Ectodermal cell (in vitro differentiated cells): ENCODE results near the gene VPS11.
"Not testable (repeated sequence)": the region's sequence is repeated elsewhere in the genome, so short reads cannot be mapped to it uniquely, and the experiment has no call there.

Experiments used
- H3K27ac ChIP-seq: 2 replicates; pipeline ENCODE4 v1.7.0; 2013; ENCODE audit warnings: mild to moderate bottlenecking, low read depth, low read length; ENCODE audit not compliant: insufficient read depth, poor library complexity, severe bottlenecking
- H3K27me3 ChIP-seq: 2 replicates; pipeline ENCODE4 v1.7.0; 2013; ENCODE audit warnings: mild to moderate bottlenecking, low read length; ENCODE audit not compliant: insufficient read depth, control insufficient read depth, poor library complexity, severe bottlenecking
- H3K36me3 ChIP-seq: one replicate; pipeline ENCODE4 v1.7.0; 2013; ENCODE audit warnings: low read length; ENCODE audit not compliant: control insufficient read depth, insufficient read depth
- H3K4me1 ChIP-seq: one replicate; pipeline ENCODE4 v1.7.0; 2013; ENCODE audit warnings: low read length; ENCODE audit not compliant: control insufficient read depth, insufficient read depth
- H3K4me3 ChIP-seq: 2 replicates; pipeline ENCODE4 v1.7.0; 2013; ENCODE audit warnings: low read depth, low read length, control low read depth; ENCODE audit not compliant: insufficient read depth
- H3K9me3 ChIP-seq: 2 replicates; pipeline ENCODE4 v1.7.0; 2013; ENCODE audit warnings: mild to moderate bottlenecking, low read length, moderate library complexity; ENCODE audit not compliant: control insufficient read depth
- WGBS, 2 experiments: methylation state at CpG; one replicate each; pipeline ENCODE4 v1.1.7; 2013; ENCODE audit warnings: missing lambda C conversion rate in 2 of 2; 5-methylcytosine and 5-hydroxymethylcytosine counted together

Gene VPS11

GRCh38 chr11:119026970-119027369 lies 40.6 kb upstream of the VPS11 start:
- WGBS, 2 experiments = 91 to 100% methylated on average over 2 of the region's 2 CpGs
- Histone ChIP-seq H3K36me3 (peaks cover 17% of the 10 kb centered on the region), H3K9me3 (no peaks in the 10 kb centered on the region), H3K4me3 (no peak overlapping the region), H3K4me1 (peaks cover 16% of the 10 kb centered on the region), H3K27me3 (no peaks in the 10 kb centered on the region), H3K27ac (no peak overlapping the region)

GRCh38 chr11:119027561-119028345 lies 39.9 kb upstream of the VPS11 start:
- H3K27ac ChIP-seq = no peak overlapping the region
- H3K27me3 ChIP-seq = no peaks in the 10 kb centered on the region
- H3K9me3 ChIP-seq = no peaks in the 10 kb centered on the region
- WGBS, 2 experiments = 89 to 92% methylated on average over 9 of the region's 9 CpGs
- H3K4me3 ChIP-seq = no peak overlapping the region
- H3K4me1 ChIP-seq = peaks cover 16% of the 10 kb centered on the region
- peaks cover 17% of the 10 kb centered on the region for H3K36me3 ChIP-seq

- no peak overlapping the region for H3K27ac ChIP-seq
Measured at GRCh38 chr11:119028346-119029068, 39.1 kb upstream of the VPS11 start.

DNA sequence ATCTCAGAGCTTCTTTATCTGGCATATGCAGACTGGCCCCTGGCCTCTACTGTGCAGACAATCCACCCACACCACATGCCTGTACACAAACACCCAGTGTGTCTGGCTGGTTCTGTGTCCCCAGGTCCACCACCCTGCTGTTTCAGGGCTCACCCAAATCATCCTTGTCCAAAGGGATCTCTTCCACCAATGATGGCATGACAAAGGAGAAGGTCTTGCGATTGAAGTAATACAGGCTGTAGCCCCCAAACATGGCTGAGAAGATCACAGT lies 38.6 kb upstream of the VPS11 start:
- no peak overlapping the region for H3K27ac ChIP-seq
- no peaks in the 10 kb centered on the region for H3K27me3 ChIP-seq
- H3K36me3 ChIP-seq = peaks cover 8% of the 10 kb centered on the region
- 93 to 97% methylated on average over 1 of the region's 1 CpG for WGBS, 2 experiments
- peak overlapping the region; percentile 60 for H3K4me3 ChIP-seq
- peaks cover 16% of the 10 kb centered on the region for H3K4me1 ChIP-seq
- no peaks in the 10 kb centered on the region for H3K9me3 ChIP-seq

More at GRCh38 chr11:119028346-119029068, 39.1 kb upstream of the VPS11 start:
- no peaks in the 10 kb centered on the region for H3K27me3 ChIP-seq
- 82 to 84% methylated on average over 9 of the region's 9 CpGs for WGBS, 2 experiments
- H3K4me1 ChIP-seq = peaks cover 16% of the 10 kb centered on the region
- peak overlapping the region; percentile 60 for H3K4me3 ChIP-seq
- peaks cover 12% of the 10 kb centered on the region for H3K36me3 ChIP-seq
- no peaks in the 10 kb centered on the region for H3K9me3 ChIP-seq

- H3K4me1 ChIP-seq = peaks cover 16% of the 10 kb centered on the region
- peaks cover 8% of the 10 kb centered on the region for H3K36me3 ChIP-seq
- H3K27me3 ChIP-seq = no peaks in the 10 kb centered on the region
- H3K9me3 ChIP-seq = no peaks in the 10 kb centered on the region
- peak overlapping the region; percentile 60 for H3K4me3 ChIP-seq
- H3K27ac ChIP-seq = no peak overlapping the region
- 40% methylated on average over 10 of the region's 10 CpGs for WGBS, 2 experiments
Measured at GRCh38 chr11:119029340-119030028, 38.1 kb upstream of the VPS11 start.

DNA sequence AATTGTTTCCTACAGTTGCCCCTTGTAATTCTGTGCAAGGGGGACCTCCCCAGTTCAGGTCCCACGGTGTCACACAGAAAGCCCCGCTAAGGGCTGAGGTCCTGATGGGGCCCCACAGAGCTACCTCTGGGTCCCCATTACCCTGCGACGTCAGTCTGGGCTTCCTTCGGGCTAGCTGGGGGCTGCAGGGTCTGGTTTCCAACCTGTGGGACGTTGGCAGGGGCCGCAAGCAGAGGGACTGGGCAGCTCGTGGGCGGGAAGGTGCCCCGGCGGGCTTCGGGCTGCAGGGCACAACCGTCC lies 37.6 kb upstream of the VPS11 start:
- Histone ChIP-seq H3K4me3 (peak overlapping the region; percentile 60), H3K9me3 (no peaks in the 10 kb centered on the region), H3K27me3 (no peaks in the 10 kb centered on the region), H3K27ac (no peak overlapping the region), H3K36me3 (peaks cover 8% of the 10 kb centered on the region), H3K4me1 (peaks cover 16% of the 10 kb centered on the region)
- 2% methylated on average over 13 of the region's 13 CpGs for WGBS, 2 experiments

- Histone ChIP-seq H3K27ac (no peak within 1 kb of the TSS), H3K36me3 (peaks cover 8% of the 10 kb centered on the region), H3K4me3 (peak within 1 kb of the TSS; percentile 60), H3K4me1 (peaks cover 16% of the 10 kb centered on the region), H3K27me3 (no peaks in the 10 kb centered on the region), H3K9me3 (no peaks in the 10 kb centered on the region)
- WGBS, 2 experiments = 0% methylated on average over 67 of the region's 67 CpGs
Measured at GRCh38 chr11:119030329-119031047, 37.1 kb upstream of the VPS11 start, which contains the start of gene SLC37A4. TSS of gene SLC37A4 (minus strand) at chr11:119030877.

- H3K36me3 ChIP-seq = peaks cover 8% of the 10 kb centered on the region
- no peak overlapping the region for H3K27ac ChIP-seq
- H3K9me3 ChIP-seq = no peaks in the 10 kb centered on the region
- H3K4me1 ChIP-seq = peaks cover 16% of the 10 kb centered on the region
- 89 to 93% methylated on average over 9 of the region's 9 CpGs for WGBS, 2 experiments
- no peak overlapping the region for H3K4me3 ChIP-seq
- no peaks in the 10 kb centered on the region for H3K27me3 ChIP-seq
Measured at GRCh38 chr11:119031912-119032280, 35.7 kb upstream of the VPS11 start.

GRCh38 chr11:119033421-119033820 lies 34.2 kb upstream of the VPS11 start:
- H3K4me1 ChIP-seq = peaks cover 15% of the 10 kb centered on the region
- WGBS, 2 experiments = 89 to 94% methylated on average over 8 to 10 of the region's 10 CpGs
- not testable (repeated sequence) for H3K9me3 ChIP-seq, H3K4me3 ChIP-seq, H3K36me3 ChIP-seq, H3K27ac ChIP-seq, H3K27me3 ChIP-seq

- 85 to 91% methylated on average over 3 of the region's 3 CpGs for WGBS, 2 experiments
- H3K4me3 ChIP-seq = no peak overlapping the region
- no peaks in the 10 kb centered on the region for H3K9me3 ChIP-seq
- no peaks in the 10 kb centered on the region for H3K36me3 ChIP-seq
- no peak overlapping the region for H3K27ac ChIP-seq
- H3K27me3 ChIP-seq = no peaks in the 10 kb centered on the region
- H3K4me1 ChIP-seq = peaks cover 6% of the 10 kb centered on the region
Measured at GRCh38 chr11:119034813-119035212, 32.8 kb upstream of the VPS11 start.
